Measurements from ENCODE around the gene RPA1.
"Not testable (repeated sequence)": the region's sequence is repeated elsewhere in the genome, so short reads cannot be mapped to it uniquely, and the experiment has no call there.

The RPA1 gene

GRCh38 chr17:1829592-1830257 is at the start of gene RPA1, which contains the start of gene SMYD4:
RPA1 (plus strand) TSS chr17:1830005; CDS start chr17:1830094, 89 bp downstream.
SMYD4 (minus strand) TSS chr17:1829902; CDS start chr17:1827994, 1,908 bp downstream.
- DNase-seq = peak; percentile 69

- DNase-seq = no peak
These were observed 47.6 kb upstream of the RPA1 start for GRCh38 chr17:1782171-1782567.

- DNase-seq = no peak
These were observed 46.5 kb upstream of the RPA1 start for GRCh38 chr17:1783271-1783670.

- peak; percentile 10 for DNase-seq
These were observed 45.8 kb upstream of the RPA1 start for GRCh38 chr17:1783834-1784611.

- no peak for DNase-seq
These were observed 43.9 kb upstream of the RPA1 start for GRCh38 chr17:1785930-1786329.

GRCh38 chr17:1786708-1787107 is 43.1 kb upstream of the RPA1 start:
- DNase-seq = no peak

- no peak for DNase-seq
These were observed 42.4 kb upstream of the RPA1 start for GRCh38 chr17:1787301-1787902.

- no peak for DNase-seq
These were observed 39.9 kb upstream of the RPA1 start for GRCh38 chr17:1789936-1790335.

- DNase-seq = no peak
These were observed 37.0 kb upstream of the RPA1 start for GRCh38 chr17:1792495-1793446.

- DNase-seq = no peak
These were observed 36.4 kb upstream of the RPA1 start for GRCh38 chr17:1793447-1793806.

GRCh38 chr17:1796800-1797199 is 33.0 kb upstream of the RPA1 start:
- no peak for DNase-seq

GRCh38 chr17:1797323-1797722 is 32.5 kb upstream of the RPA1 start:
- DNase-seq = no peak

- DNase-seq = not testable (repeated sequence)
These were observed 32.0 kb upstream of the RPA1 start for GRCh38 chr17:1797846-1798245.

GRCh38 chr17:1800240-1800639 is 29.6 kb upstream of the RPA1 start:
- DNase-seq = no peak

- no peak for DNase-seq
These were observed 29.1 kb upstream of the RPA1 start for GRCh38 chr17:1800712-1801111.

GRCh38 chr17:1802429-1802828 is 27.4 kb upstream of the RPA1 start:
- no peak for DNase-seq

GRCh38 chr17:1803280-1803679 is 26.5 kb upstream of the RPA1 start:
- DNase-seq = no peak

- no peak for DNase-seq
These were observed 21.9 kb upstream of the RPA1 start for GRCh38 chr17:1807890-1808289.

GRCh38 chr17:1808644-1809043 is 21.2 kb upstream of the RPA1 start:
- no peak for DNase-seq

GRCh38 chr17:1809815-1810214 is 20.0 kb upstream of the RPA1 start:
- DNase-seq = not testable (repeated sequence)

GRCh38 chr17:1810450-1811103 is 19.2 kb upstream of the RPA1 start:
- DNase-seq = no peak

GRCh38 chr17:1813088-1813487 is 16.7 kb upstream of the RPA1 start:
- no peak for DNase-seq

Measured in NCI-H2227 treated with DMSO at 0.1 percent for 48 hours (cell line).